Measurements from ENCODE around the gene LMO2. TPM values are rescaled to one million over a fixed set of nuclear protein-coding genes. Genes with fewer than 3 reads are reported as not detected.

LMO2 gene
- total RNA-seq, 1 experiment from 2014 or later = 0.33 TPM

DNA sequence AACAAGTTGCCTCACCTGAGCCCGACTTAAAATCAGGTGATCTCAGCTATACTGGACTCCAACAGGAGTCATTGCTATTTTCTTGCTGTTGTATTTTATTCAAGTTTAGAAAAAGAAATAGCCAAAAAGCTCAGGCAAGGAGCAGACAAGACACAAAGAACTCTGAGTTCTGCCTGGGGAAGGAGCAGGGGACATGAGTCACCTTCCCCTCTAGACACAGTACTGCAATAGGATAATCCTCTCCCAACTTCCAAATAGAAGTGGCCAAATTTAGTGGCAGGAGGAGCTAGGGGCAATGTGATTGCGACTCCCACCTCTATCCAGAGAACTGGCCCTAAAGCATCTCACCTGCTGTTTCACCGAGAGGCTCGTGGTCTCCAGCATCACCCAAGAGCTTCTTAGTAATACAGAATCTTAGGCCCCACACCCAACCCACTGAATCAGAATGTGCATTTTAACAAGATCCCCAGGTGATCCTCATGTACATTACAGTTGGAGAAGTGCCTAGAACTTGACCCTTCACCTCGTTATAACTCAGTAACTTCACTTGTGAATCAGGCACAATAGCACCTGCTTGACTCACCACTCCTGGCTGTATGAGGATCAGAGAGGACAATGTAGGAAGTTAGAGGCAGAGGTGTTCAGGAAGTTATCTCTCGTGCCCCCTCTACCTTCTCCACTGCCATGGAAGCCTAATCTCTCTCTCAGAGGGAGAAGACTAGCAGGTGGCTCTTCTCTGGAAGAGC, 60.8 kb downstream of the LMO2 start:
- H3K27ac ChIP-seq (ENCODE audit: insufficient read length, low read depth, low read length) = no peak overlapping the region
- no peak overlapping the region for H2BK5ac ChIP-seq (ENCODE audit: insufficient read length, low read length)
- H4K91ac ChIP-seq (ENCODE audit: insufficient read length, low read depth, low read length) = no peak overlapping the region
- H3K14ac ChIP-seq (ENCODE audit: insufficient read depth, low read length) = no peak overlapping the region
- no peak overlapping the region for H2BK15ac ChIP-seq (ENCODE audit: low read depth, low read length)
- H3K18ac ChIP-seq (ENCODE audit: insufficient read length, low read depth, low read length) = no peak overlapping the region
- no peak overlapping the region for H2BK120ac ChIP-seq (ENCODE audit: low read depth, low read length, poor library complexity, severe bottlenecking)
- no peak overlapping the region for H4K8ac ChIP-seq (replicated peaks; ENCODE audit: insufficient read length, low read depth, low read length)
- no peaks in the 10 kb centered on the region; a peak in 1 of 5 replicates for H3K9me3 Mint-ChIP-seq
- H3K79me1 ChIP-seq (ENCODE audit: insufficient read depth, low read depth, low read length, poor library complexity, severe bottlenecking) = no peaks in the 10 kb centered on the region
- DNase-seq = no peak
- no peak overlapping the region for H3T11ph ChIP-seq (ENCODE audit: low read length)
- no peak overlapping the region for H3K56ac ChIP-seq (ENCODE audit: insufficient read length, low read depth, low read length)
- H3K23me2 ChIP-seq (ENCODE audit: insufficient read length, low read depth, low read length, poor library complexity, severe bottlenecking) = peaks cover 9% of the 10 kb centered on the region
- H3K4me3 Mint-ChIP-seq = no peak overlapping the region
- H2AK5ac ChIP-seq (ENCODE audit: insufficient read length, low read length) = no peak overlapping the region
- H4K20me1 ChIP-seq (ENCODE audit: control insufficient read depth, insufficient read depth, insufficient read length) = no peaks in the 10 kb centered on the region
- H3K27me3 Mint-ChIP-seq (ENCODE audit: low read depth) = peaks cover 57% of the 10 kb centered on the region
- H3K4ac ChIP-seq (ENCODE audit: low read depth, low read length) = no peak overlapping the region
- no CpG with 5 or more reads among the region's 6 CpGs for WGBS (ENCODE audit: extremely low coverage, insufficient read length, low lambda C conversion rate)
- H2AFZ ChIP-seq (ENCODE audit: low read length) = no peak overlapping the region
- no peaks in the 10 kb centered on the region for H3K4me1 ChIP-seq (ENCODE audit: insufficient read depth, low read length)
- TF ChIP-seq, protein P1, sequence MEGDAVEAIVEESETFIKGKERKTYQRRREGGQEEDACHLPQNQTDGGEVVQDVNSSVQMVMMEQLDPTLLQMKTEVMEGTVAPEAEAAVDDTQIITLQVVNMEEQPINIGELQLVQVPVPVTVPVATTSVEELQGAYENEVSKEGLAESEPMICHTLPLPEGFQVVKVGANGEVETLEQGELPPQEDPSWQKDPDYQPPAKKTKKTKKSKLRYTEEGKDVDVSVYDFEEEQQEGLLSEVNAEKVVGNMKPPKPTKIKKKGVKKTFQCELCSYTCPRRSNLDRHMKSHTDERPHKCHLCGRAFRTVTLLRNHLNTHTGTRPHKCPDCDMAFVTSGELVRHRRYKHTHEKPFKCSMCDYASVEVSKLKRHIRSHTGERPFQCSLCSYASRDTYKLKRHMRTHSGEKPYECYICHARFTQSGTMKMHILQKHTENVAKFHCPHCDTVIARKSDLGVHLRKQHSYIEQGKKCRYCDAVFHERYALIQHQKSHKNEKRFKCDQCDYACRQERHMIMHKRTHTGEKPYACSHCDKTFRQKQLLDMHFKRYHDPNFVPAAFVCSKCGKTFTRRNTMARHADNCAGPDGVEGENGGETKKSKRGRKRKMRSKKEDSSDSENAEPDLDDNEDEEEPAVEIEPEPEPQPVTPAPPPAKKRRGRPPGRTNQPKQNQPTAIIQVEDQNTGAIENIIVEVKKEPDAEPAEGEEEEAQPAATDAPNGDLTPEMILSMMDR (conservative IDR thresholded peaks at IDR 0.05) = no peak
- H3K27me3 ChIP-seq (ENCODE audit: insufficient read depth, low read length) = peaks cover 7% of the 10 kb centered on the region; the same call in 1 of the 2 replicates
- peaks cover 3 to 4% of the 10 kb centered on the region in 2 experiments; a peak in 2 of 4 replicates for H3K4me1 Mint-ChIP-seq
- H3K36me3 Mint-ChIP-seq (ENCODE audit: insufficient read depth in 1 of 3, low read depth in 3 of 3) = no peaks in the 10 kb centered on the region
- H3K23ac ChIP-seq (ENCODE audit: insufficient read length, low read depth, low read length) = no peak overlapping the region
- H3K9me3 ChIP-seq (ENCODE audit: control insufficient read depth, low read depth, low read length) = no peaks in the 10 kb centered on the region
- no peak overlapping the region for H3K4me2 ChIP-seq (ENCODE audit: insufficient read depth, insufficient read length, low read length)
- no peak overlapping the region for H2BK20ac ChIP-seq (ENCODE audit: low read depth, low read length, poor library complexity, severe bottlenecking)
- H3K27ac Mint-ChIP-seq = no peak overlapping the region
- H4K5ac ChIP-seq (ENCODE audit: insufficient read length, low read depth, low read length) = no peak overlapping the region
- no peak overlapping the region for H3K9ac ChIP-seq (ENCODE audit: extremely low read depth, insufficient read length, low read length)
- no peak overlapping the region for H2BK12ac ChIP-seq (ENCODE audit: insufficient read length, low read depth, low read length)
- H3K79me2 ChIP-seq (ENCODE audit: insufficient read depth, low read length) = no peaks in the 10 kb centered on the region

Data from H9 (cell line).